CD4-positive, alpha-beta T cell treated with Interleukin-17A for 4 hours (primary cell): ENCODE results near the gene SKI.
"Not testable (repeated sequence)": the region's sequence is repeated elsewhere in the genome, so short reads cannot be mapped to it uniquely, and the experiment has no call there.

Experiments
- DNase-seq: peaks from one replicate; pipeline ENCODE4 v3.0.0-alpha.2; 2020; ENCODE audit warnings: mixed read lengths

The SKI gene

DNA sequence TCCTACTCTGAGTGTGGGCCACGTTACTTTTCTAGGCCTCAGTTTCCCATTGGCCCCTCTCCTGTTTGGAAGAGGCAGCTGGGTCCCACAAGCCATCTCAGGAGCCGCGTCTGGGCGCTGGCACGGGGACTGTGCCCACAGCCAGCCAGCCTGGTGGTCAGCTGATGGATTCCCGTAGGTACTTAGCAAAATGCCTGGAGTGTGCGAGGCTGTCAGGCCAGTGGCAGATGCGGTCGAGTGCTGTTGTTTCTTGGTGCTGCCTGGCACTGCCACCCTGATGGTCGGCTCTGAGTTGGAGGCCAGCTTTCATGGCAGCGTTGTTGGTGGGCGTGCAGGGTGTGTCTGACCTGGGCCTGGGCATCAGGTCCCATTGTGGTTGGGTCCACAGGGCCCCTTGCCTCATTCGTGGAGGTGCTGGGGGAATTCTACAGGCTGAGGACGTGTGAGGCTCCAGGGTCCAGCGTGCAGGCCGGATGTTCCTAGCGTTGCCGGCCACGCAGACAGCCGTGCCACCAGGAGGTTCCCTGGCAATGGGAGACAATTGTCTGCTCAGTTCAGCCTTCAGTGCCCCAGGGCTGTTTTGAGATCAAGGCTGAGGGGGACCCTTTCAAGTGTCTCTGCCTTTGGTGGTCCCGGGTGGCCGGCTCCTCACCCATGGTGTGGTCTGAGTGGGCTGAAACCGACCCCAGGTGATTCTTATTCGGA, 20.9 kb downstream of the SKI start:
- no peak for DNase-seq

DNA sequence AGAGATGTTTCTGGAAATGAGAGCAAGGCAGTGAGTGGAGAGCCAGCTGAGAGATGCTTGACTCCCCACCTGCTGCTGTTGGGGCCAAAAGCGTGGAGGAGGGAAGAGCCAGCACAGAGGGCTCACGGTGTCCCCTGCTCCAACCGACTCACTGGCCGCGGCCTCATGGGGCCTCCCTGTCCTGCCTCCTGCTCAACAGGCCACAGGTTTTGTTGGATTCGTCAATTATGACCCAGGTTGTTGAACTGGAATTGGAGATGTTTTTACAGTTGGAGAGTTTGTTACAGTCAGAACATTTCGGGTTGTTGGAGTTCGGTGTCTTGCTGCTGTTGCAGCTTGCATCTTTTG, 21.4 kb downstream of the SKI start:
- no peak for DNase-seq

DNA sequence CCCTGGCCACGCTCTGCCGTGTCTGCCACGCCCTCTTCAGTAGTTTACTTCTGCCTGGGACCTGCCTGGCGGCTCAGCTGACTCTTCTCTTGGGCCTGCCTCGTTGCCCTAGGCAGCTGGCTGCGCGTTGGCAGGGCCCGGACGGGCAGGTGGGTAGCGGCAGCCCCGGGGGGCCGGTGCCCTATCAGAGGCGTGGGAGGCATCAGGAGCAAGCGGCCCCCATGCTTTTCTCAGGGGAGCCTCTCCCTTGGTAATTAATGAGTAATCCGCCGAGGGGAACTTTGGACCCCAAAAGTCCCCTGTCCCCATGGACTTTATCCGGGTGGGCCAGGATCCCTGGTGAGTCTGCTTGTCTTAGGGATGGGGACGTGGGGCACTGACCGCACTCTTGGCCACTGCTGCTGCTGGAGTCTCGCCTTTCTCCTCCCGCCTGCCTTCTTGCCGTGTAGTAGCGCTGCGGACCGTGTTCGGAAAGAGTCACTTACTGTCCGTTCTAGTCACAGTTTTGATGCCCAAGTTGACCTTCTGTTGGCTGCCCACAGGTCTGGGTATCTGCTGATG, 22.7 kb downstream of the SKI start:
- DNase-seq = no peak

DNA sequence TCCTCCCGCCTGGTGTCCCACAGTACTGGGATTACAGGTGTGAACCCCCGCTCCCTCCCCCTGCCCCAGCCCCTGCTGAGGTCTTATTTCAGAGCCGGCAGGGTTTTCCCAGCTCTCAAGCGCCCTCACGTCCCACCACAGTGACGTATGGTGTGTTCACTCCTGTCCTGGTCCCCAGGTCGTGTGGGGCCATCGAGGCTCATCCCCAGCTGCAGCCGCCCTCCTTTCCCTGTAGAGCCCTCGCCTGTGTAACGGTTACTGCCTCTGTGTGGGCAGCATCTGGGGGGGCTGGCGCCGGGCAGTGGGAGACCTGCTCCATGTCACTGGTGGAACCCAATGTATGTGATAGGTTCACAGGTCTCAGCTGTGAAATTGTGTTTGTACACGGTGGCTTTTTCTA, 23.2 kb downstream of the SKI start:
- no peak for DNase-seq

DNA sequence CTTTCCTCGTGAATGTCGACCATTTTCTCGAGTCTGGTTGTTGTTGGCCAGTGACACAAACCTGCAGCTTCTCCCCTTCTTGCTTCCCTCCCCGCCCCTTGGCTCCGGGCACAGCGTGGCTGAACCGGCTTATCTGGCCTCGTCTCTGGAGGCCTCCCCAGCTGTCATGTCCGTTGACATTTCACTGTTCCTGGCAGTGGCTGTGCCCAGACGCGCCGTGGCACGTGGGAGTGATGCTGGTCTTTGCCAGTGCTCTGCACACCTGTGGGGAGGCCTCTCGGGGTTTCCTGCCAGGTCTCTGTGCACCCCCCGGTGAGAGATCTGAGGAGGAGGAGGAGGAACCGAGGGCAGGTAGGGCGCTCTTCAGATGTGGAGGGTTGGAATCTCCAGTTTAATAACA, 23.7 kb downstream of the SKI start:
- peak; percentile 49 for DNase-seq

DNA sequence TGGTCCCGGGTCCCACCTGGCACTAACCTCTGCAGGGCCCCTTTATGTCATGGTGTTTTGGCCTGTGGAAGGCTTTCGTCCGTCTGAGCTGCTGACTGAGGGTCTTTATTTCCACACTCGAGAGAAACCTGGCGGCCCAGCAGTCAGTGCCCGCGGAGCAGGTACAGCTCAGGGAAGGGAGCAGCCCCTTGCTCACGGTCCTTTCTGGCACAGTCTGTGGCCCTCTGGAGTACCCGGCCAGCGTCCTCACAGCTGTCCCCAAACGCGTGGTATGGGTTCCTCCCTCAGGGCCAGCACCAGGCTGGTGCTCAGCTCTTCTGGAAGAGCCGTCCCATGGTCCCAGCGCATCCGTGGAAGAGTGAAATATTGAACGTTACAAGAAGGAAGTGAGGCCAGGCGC, 24.3 kb downstream of the SKI start:
- no peak for DNase-seq

DNA sequence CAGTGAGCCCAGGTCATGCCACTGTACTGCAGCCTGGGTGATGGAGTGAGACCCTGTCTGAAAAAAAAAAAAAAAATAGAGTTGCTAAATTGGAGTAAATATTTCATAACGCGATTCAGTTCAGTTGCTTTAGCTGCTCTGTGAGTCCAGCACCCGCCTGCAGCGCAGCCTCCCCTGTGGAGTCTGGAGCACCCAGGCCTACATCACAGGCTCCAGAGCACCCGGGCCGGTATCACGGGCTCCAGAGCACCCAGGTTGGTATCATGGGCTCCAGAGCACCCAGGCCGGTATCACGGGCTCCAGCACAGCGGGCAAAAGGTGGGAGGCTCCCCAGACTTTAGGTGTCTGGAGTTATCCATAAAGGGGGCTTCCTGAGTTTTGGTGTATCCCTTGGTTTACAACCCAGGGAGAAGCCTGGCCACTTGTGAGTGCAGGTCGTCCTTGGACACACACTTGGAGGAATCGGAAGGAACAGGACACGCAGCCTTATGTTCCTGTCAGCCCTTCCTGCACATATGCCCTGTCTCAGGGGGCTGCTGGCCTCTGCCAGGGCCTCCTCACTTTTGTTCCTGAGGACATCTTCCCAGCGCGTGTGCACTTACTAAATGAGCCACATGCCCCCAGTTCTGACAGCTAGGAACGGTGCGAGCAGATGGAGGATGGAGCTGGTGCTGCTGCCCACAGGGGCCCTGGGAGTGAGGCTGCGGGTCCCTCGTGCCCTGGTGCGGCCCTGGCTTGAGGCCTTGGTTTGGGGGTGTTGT, 25.1 kb downstream of the SKI start:
- DNase-seq = no peak

DNA sequence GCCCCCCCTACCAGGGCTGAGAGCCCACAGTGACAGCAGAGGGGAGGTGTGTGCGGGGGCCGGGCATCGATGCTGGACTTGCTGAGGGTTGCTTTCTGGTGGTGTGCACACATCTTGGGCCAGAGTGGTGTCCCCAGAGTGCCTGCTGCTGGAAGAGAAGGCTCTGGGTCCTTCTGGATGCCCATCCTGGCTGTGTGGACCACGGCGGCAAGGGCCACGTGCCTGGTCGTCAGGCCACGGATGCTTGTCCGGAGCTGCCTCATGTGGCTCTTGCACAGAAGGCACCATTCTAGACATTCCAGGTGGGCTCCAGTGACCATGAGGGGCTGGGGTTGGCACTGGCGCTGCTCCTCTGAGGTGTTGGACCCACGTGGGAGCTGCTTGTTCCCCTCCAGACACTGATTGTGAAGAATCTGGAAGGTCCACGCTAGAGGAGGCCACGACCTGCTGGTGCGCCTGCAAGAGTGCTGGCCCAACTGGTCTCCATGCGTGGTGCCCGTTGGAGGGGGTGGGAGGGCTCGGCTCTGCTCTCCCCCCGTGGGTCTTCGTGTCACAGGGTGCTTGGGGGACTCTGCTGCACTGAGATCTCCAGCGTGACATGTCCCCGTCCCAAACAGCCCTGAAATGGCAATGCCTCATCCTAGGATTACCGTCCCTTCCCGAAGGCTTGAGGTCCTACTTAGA, 25.8 kb downstream of the SKI start:
- DNase-seq = no peak

DNA sequence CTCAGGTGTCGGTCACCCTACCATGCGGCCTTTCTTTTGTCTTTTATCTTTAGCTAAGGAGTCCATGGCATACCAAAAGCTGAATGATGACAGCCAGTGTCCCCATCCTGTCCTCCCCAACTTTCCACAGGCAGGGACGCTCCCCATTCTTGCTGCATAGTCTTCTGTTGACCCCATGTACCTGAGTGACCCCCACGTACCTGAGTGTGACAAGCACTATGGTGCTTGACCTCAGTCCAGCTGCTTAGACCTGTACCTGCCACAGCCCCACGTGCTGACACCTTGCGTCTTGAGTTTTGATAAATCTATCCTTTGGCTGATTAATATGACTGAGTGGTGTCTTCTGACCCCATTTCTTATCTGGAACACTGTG, 26.9 kb downstream of the SKI start:
- DNase-seq = no peak

DNA sequence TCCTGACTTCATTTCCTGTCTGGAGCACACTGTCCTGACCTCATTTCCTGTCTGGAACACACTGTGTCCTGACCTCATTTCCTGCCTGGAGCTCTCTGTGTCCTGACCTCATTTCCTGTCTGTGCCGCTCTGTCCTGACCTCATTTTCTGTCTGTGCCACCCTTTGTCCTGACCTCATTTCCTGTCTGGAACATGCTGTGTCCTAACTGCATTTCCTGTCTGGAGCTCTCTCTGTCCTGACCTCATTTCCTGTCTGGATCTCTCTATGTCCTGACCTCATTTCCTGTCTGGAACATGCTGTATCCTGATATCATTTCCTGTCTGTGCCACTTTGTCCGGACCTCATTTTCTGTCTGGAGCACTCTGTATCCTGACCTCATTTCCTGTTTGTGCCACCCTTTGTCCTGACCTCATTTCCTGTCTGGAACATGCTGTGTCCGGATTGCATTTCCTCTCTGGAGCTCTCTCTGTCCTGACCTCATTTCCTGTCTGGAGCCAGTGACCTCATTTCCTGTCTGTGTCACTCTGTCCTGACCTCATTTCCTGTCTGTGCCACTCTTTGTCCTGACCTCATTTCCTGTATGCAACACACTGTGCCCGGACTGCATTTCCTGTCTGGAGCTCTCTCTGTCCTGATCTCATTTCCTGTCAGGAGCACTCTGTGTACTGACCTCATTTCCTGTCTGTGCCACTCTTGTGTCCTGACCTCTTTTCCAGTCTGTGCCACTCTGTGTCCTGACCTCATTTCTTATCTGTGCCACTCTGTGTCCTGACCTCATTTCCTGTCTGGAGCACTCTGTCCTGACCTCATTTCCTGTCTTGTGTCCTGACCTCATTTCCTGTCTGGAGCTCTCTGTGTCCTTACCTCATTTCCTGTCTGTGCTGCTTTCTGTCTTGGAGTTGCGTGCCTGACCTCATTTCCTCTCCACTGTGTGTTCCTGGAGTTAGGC, 27.6 kb downstream of the SKI start:
- DNase-seq = peak; percentile 64

DNA sequence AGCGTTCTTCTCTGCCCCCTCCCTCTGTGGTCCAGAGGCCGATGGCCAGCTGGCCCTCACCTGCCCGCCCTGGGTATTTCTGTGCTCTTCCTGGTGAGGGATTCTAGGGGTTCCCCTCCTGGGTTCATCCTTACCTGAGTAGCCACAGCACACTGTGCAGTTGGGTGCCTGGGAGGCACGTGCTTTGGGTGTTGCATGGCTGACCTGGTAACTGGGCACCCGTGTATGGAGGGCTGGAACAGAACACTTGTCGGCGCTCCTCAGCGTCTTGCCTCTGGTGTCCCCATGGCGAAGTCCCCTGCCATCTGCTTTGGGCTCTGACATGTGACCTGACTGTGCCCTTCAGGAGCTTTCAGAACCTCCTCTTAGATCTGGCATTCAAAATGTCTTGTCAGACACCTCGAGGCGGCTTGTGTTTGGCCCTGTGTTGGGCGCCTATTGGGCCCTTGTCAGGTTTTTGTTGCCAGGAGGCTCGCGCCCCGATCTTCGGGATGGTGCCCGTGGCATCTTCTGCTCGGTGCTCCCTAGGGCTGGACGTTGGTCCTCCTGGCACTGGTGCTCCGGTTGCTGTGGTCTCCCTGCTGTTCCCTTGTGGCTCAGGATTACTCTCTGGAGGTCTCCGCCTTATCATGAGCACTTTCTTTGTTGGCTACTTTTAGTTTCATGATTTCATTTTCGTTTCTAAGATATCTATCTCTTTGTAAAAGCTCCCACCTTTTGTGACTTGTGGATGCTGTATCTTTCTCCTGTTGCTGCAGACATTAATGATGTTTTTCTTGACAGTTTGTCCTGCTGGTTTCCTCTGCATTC, 28.5 kb downstream of the SKI start:
- DNase-seq = no peak

DNA sequence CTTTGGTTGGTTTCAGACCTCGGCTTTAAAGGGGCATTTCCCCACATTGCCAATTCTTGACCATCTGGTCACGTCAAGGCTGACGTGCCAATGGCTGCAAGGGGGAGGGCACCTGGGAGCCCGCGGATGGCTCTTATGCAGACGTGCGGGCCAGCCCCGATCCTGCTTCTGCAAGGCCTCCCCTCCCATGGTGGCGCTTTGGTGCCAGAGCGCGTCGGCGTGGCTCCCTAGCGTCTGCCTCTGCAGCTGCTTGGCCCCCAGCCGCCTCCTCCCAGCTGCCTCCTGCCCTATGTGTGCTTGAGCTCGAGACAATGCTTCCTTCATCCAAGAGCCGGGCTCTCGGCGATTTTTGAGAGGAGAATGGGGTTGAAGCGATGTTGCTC, 29.1 kb downstream of the SKI start:
- DNase-seq = no peak

DNA sequence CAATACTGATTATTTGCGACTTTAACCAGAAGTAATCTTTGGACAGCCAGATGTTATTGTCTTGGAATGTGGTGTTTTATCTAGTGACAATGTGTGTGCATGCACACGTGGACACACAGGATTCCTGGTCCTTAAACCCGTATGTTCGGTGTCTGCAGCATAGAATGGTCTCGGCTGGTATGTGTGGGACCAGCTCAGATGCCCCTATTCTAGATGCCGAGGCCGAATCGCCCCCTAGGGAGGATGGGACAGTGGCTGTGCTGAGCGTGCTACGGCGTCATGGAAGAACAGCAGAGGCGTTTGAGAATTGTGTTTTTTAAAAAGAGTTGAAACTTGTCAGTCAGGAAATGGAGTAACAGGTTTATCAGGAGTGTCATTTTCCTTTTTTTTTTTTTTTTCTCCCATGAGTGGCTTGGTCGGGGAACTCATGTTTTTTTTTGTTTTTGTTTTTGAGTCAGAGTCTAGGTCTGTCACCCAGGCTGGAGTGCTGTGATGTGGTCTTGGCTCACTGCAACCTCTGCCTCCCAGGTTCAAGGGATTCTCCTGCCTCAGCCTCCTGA, 30.1 kb downstream of the SKI start:
- no peak for DNase-seq

DNA sequence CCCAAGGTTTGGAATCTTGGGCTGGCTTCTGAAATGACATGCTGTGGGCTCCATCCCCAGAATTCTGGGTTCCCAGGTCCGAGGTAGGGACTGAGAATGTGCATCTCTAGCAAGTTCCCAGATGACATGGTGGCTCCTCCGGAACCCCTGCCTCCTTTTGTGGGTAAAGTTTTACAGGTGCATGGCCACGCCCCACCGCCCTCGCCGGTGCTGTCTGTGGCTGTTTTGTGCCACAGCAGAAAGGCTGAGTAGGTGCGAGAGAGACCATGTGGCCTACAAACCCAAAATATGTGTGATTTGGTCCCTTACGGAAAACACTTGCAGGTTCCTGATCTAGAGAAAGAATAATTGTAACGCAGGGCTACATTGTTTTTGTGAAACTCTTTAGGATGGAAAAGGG, 30.9 kb downstream of the SKI start:
- peak; percentile 81 for DNase-seq

DNA sequence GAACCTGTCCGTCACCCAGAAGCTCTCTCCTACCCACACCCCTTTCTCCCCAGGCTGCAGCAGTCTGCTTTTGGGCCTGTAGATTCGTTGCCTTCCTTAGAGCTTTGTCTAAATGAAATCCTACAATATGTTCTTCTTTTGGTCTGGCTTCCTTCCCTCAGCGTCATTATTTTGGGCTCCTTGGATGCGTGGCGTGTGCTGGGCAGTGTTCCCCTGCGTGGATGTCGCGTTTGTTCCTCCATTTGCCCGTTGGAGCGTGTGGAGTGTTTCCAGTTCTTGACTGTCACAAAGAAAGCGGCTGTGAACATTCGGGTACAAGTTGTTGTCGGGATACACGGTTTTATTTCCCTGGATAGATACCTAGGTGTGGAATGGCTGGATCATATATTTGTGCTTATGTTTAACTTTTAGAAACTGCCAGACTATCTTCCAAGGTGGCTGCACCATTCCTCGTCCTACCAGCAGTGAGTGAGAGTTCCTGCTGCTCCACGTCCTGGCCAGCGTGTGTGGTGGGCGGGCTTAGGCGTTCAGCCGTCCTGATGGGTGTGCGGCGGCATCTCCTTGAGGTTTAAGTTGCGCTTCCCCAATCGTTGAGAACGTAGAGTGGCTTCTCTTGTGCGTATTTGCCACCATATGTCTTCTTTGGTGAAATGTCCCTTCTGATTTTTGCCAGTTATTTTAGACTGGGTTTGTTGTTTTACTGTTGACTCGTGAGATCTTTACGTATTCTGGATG, 31.7 kb downstream of the SKI start:
- DNase-seq = no peak

DNA sequence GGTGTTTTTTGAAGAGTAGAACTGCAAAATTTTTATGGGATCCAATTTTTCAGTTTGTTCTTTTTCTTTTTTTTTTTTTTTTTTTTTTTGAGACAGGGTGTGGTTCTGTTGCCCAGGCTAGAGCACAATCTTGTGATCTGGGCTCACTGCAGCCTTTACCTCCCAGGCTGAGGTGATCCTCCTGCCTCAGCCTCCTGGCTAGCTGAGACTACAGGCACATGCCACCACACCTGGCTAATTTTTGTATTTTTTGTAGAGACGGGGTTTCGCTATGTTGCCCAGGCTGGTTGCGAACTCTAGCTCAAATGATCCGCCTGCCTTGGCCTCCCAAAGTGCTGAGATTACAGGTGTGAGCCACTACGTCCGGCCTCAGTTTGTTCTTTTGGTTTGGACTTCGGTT, 32.4 kb downstream of the SKI start:
- not testable (repeated sequence) for DNase-seq

DNA sequence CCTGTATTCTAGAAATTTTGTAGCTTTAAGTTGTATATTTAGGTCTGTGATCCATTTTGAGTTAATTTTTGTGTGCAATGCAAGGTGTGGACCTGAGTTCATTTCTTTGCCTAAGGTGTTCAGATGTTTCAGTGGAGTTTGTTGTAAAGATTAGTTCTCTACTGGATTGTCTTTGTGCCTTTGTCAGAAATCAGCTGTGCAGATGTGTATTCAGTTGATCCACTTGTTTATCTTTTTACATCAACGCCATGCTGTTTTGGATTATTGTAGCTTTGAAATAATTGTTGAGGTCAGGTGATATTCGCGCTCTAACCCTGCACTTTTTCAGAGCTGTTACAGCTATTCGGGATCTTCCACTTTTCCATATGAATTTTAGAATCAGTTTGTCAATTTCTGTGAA, 32.8 kb downstream of the SKI start:
- DNase-seq = no peak

DNA sequence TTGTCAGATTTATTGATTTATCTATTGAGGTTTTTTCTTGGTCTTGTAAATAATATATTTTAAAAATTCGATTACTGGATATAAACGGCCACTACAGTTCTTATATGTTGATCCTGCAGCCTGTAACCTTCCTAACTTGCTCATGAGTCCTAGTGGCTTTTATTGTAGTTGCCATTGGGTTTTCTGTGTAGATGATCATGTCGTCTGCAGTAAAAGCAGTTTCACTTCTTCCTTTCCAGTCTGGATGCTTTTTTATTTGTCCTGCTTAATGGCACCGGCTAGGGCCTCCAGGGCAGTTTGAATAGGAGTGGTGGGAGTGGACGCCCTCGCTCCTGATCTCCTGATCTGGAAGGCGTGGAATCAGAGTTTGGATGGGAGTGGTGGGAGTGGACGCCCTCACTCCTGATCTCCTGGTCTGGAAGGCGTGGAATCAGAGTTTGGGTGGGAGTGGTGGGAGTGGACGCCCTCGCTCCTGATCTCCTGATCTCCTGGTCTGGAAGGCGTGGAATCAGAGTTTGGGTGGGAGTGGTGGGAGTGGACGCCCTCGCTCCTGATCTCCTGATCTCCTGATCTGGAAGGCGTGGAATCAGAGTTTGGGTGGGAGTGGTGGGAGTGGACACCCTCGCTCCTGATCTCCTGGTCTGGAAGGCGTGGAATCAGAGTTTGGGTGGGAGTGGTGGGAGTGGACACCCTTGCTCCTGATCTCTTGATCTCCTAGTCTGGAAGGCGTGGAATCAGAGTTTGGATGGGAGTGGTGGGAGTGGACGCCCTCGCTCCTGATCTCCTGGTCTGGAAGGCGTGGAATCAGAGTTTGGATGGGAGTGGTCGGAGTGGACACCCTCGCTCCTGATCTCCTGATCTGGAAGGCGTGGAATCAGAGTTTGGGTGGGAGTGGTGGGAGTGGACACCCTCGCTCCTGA, 33.6 kb downstream of the SKI start:
- DNase-seq = not testable (repeated sequence)

DNA sequence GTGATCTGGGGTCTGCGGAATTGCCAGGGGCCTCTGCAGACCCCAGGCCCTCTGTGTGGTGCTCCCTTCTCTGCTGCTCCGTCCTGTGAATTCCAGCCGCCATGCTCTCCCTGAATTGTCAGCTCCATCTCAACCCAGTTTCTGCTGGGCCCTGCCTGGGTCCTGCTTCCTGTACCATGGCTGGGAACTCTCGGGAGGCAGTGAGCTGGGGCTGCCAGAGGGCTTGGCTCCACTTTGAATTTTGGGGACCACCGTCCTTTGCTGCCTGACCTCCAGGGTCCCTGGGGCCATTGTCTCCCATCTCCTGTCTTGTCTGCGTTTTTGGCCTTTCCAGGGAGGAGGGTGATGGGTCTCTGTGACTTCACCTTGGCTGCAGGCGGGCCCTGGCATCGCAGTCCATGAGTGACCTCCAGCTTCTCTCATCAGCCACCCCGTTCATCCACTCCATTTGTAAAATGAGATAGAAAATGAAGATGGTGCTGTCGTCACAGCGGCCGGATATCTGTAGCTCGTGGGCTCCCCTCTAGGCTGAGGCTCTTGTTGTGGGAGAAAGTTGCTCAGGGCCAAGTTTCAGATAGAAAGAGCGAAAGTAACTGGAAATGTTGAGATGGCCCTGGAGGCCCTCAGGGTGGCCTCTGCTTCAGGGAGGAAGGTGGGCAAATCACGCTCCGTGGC, 38.3 kb downstream of the SKI start:
- DNase-seq = no peak
